Esophagus squamous epithelium (tissue), 5 donors: Measurements from ENCODE around the gene DCC. TPM values are rescaled to one million over a fixed set of nuclear protein-coding genes. Genes with fewer than 3 reads are reported as not detected.

ENCODE experiments used
- DNase-seq: peaks from one replicate; lab custom pipeline; 2025; lab: John Stamatoyannopoulos, UW
- H3K27ac ChIP-seq, 4 donors: fragments of 200-600 bp; sonication (generic); one replicate each; pipeline ENCODE4 v1.5.1; 2016 to 2019; ENCODE audit warnings: mild to moderate bottlenecking in 1 of 4
- H3K27me3 ChIP-seq, 4 donors: fragments of 200-600 bp; sonication (generic); 1 replicate in 3 of 4; 2 replicates in 1 of 4; pipeline versions ENCODE4 v1.5.1 to v1.6.0; 2017 to 2021; ENCODE audit warnings: antibody characterized with exemption in 1 of 4
- H3K36me3 ChIP-seq, 3 donors: fragments of 200-600 bp; sonication (generic); one replicate each; pipeline ENCODE4 v1.5.1; 2016 to 2019
- H3K4me1 ChIP-seq, 3 donors: fragments of 200-600 bp; sonication (generic); one replicate each; pipeline ENCODE4 v1.5.1; 2017 to 2019
- H3K4me3 ChIP-seq, 4 donors: fragments of 200-600 bp; sonication (generic); 1 replicate in 3 of 4; 2 replicates in 1 of 4; pipeline ENCODE4 v1.5.1; 2016 to 2019; ENCODE audit warnings: mild to moderate bottlenecking in 2 of 4, moderate library complexity in 1 of 4
- H3K9me3 ChIP-seq, 3 donors: fragments of 200-600 bp; sonication (generic); one replicate each; pipeline ENCODE4 v1.5.1; 2016 to 2019
- POLR2A ChIP-seq, 4 donors: fragments of 450-650 bp; IDR thresholded peaks; one replicate each; pipeline ENCODE4 v1.6.1; 2017; ENCODE audit warnings: antibody characterized with exemption in 4 of 4, mild to moderate bottlenecking in 4 of 4, moderate library complexity in 3 of 4
- WGBS, 2 donors: methylation state at CpG; one replicate each; pipeline ENCODE4 v1.1.5; 2018; 5-methylcytosine and 5-hydroxymethylcytosine counted together
- intact Hi-C: fragments of 100-400 bp; cut with DNase I; formaldehyde crosslinking; loops from one replicate; pipeline ENCODE4 v1.15.0; 2022
- total RNA-seq, 4 donors: library from RNA; depleted of rRNA; stranded (reverse); fragments of >200 nt; gene quantifications; one replicate each; pipeline ENCODE4 v1.1.0, GENCODE V29; 2016
- TF ChIP-seq, protein P1 (sequence below), 6 experiments: fragments of 450-650 bp in 4 of 6; fragments of 200-600 bp in 2 of 6; sonication (generic) in 2 of 6; IDR thresholded peaks; one replicate each; pipeline ENCODE4 v1.5.1; 2016 to 2019; ENCODE audit warnings: antibody characterized with exemption in 6 of 6, mild to moderate bottlenecking in 4 of 6, moderate library complexity in 4 of 6
- donor health status: DM: yes; HTN: yes; CAD: no.

Gene DCC
- total RNA-seq, 4 donors from 2014 or later, result 0.06 to 0.95 TPM; not detected in 2

DNA sequence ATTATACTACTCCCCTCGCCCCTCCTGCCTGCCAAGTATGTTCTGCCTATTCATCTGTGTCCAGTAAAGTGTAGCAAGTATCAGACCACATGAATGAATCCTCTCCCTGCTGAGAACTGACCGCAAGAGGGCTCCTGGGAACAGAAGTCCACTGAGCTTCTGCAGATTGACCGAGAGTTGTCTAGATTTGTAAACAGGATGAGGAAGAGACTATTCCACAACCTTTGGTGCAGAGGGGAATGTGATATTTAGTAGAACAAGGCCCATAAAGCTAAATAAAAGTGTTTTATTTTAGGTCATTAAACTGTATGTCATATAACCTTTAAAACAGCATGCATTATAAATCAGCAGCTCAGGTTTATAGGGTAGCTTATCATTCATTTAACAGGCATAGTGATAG, 377.0 kb downstream of the DCC start:
- Histone ChIP-seq H3K9me3 (no peaks in the 10 kb centered on the region), H3K4me3 (no peak overlapping the region), H3K27ac (no peak overlapping the region), H3K36me3 (no peaks in the 10 kb centered on the region), H3K27me3 (no peaks in the 10 kb centered on the region), H3K4me1 (no peaks in the 10 kb centered on the region)
- DNase-seq, result no peak
- intact Hi-C loops, result no loop called here
- no peak for TF ChIP-seq POLR2A (IDR thresholded peaks at IDR 0.05)
- TF ChIP-seq, protein P1, sequence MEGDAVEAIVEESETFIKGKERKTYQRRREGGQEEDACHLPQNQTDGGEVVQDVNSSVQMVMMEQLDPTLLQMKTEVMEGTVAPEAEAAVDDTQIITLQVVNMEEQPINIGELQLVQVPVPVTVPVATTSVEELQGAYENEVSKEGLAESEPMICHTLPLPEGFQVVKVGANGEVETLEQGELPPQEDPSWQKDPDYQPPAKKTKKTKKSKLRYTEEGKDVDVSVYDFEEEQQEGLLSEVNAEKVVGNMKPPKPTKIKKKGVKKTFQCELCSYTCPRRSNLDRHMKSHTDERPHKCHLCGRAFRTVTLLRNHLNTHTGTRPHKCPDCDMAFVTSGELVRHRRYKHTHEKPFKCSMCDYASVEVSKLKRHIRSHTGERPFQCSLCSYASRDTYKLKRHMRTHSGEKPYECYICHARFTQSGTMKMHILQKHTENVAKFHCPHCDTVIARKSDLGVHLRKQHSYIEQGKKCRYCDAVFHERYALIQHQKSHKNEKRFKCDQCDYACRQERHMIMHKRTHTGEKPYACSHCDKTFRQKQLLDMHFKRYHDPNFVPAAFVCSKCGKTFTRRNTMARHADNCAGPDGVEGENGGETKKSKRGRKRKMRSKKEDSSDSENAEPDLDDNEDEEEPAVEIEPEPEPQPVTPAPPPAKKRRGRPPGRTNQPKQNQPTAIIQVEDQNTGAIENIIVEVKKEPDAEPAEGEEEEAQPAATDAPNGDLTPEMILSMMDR (IDR thresholded peaks at IDR 0.05), result peak in 1 of 6 experiments; percentile 4
- WGBS, 2 donors, result 24 to 40% methylated on average over 3 of the region's 3 CpGs

DNA sequence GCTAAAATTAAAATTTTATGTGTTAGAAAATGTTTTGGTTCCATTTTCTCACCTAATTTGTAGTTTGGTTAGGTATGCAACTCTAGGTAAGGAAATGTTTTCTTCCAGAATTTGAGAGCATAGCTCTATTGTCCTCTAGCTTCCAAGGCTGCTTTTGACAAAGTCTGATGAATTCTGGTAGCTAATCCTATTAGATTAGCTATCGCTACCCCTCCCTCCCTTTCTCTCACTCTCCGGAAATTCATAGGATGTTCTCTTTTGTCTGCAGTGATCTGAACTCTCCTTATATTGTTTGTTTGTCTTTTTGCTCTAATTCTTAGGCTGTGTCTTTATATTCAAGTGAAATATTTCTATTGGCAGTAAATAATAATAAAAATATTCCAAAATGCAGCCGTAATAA, 382.9 kb downstream of the DCC start:
- intact Hi-C loops, result no loop called here
- WGBS, 2 donors, result 63 to 80% methylated on average over 3 of the region's 3 CpGs
- no peaks in the 10 kb centered on the region for H3K4me1 ChIP-seq
- no peak overlapping the region for H3K27ac ChIP-seq
- no peaks in the 10 kb centered on the region for H3K27me3 ChIP-seq
- no peak for TF ChIP-seq POLR2A (IDR thresholded peaks at IDR 0.05)
- TF ChIP-seq, protein P1 (IDR thresholded peaks at IDR 0.05), result no peak
- no peaks in the 10 kb centered on the region for H3K36me3 ChIP-seq
- no peak overlapping the region for H3K4me3 ChIP-seq
- no peak for DNase-seq
- H3K9me3 ChIP-seq, result no peaks in the 10 kb centered on the region

DNA sequence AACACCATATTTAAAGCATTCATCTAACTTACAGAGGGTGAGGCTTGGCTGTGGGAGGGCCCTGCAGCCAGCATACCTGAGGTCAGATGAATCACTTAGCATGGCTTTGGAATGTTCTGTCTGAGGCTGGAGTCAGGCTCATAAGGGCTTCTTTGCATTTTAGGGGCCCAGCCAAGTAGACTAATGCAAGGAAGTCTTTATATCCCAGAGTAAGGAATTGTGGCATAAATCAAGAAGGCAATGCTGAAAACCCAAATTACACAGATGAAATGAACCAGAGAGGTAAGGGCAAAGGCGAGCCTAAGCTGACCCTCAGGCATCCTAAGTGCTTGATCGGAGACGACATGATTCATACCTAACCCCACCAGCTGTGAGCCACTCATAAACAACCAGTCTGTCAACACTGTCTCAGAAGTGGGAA, 383.6 kb downstream of the DCC start:
- no peak for DNase-seq
- H3K27ac ChIP-seq, result no peak overlapping the region
- WGBS, 2 donors, result 56 to 62% methylated on average over 3 of the region's 3 CpGs
- no peaks in the 10 kb centered on the region for H3K27me3 ChIP-seq
- H3K36me3 ChIP-seq, result no peaks in the 10 kb centered on the region
- H3K4me3 ChIP-seq, result no peak overlapping the region
- no peaks in the 10 kb centered on the region for H3K9me3 ChIP-seq
- no peaks in the 10 kb centered on the region for H3K4me1 ChIP-seq
- intact Hi-C loops, result no loop called here
- TF ChIP-seq POLR2A (IDR thresholded peaks at IDR 0.05), result no peak
- TF ChIP-seq, protein P1 (IDR thresholded peaks at IDR 0.05), result no peak

DNA sequence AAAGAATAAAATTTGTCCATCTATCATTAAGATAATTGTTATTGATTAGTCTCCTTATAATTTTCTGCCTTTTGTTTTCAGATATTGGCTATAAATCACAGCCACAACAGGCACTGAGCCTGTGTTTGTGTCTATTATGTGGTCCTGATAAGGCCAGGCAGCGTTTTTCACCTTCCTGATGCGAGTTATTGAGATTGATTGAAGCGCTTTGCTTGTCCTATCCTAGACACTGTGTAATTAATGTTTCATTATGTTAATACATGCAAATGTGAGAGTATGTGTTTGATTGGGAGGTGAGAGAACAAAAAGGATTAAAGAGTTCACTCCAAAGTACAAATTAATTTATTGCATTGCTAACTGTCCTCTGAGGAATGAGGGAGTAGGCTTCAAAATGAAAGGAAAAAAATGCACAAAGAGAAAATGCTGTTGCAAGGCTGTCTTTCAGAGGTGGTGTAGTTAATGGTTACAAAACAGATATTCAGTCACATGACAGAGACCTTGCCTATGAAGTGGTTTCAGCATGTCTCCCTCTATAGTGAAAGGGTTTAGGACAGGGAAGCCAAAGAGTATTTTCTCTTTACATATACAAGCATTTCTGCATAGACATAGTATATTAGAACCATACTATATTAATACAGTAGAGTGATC, 391.1 kb downstream of the DCC start:
- 51 to 60% methylated on average over 3 of the region's 3 CpGs for WGBS, 2 donors
- intact Hi-C loops, result no loop called here
- no peak overlapping the region for H3K4me3 ChIP-seq
- TF ChIP-seq, protein P1 (IDR thresholded peaks at IDR 0.05), result no peak
- no peaks in the 10 kb centered on the region for H3K36me3 ChIP-seq
- H3K9me3 ChIP-seq, result no peaks in the 10 kb centered on the region
- no peaks in the 10 kb centered on the region for H3K4me1 ChIP-seq
- DNase-seq, result no peak
- no peaks in the 10 kb centered on the region for H3K27me3 ChIP-seq
- H3K27ac ChIP-seq, result no peak overlapping the region

DNA sequence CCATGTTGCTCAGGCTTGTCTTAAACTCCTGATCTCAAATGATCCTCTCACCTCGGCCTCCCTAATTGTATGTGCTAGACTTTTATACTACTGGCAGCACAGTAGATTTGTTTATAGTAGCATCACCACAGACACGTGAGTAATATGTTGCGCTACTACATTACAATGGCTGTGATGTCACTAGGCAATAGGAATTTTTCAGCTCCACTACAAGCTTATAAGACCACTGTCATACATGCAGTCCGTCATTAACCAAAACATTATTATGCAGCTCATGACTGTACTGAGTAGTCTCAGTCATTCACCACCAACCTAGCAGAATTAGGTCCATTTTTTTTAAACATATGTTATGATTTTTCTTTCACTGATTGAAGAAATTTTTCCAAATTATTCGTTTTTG, 398.9 kb downstream of the DCC start:
- Histone ChIP-seq H3K4me3 (no peak overlapping the region), H3K9me3 (no peaks in the 10 kb centered on the region), H3K27me3 (no peaks in the 10 kb centered on the region), H3K36me3 (no peaks in the 10 kb centered on the region), H3K27ac (no peak overlapping the region), H3K4me1 (no peaks in the 10 kb centered on the region)
- intact Hi-C loops, result no loop called here
- DNase-seq, result no peak
- WGBS, 2 donors, result 72 to 78% methylated on average over 5 of the region's 5 CpGs
- TF ChIP-seq, protein P1 (IDR thresholded peaks at IDR 0.05), result no peak
- TF ChIP-seq POLR2A (IDR thresholded peaks at IDR 0.05), result no peak
